CD14-positive monocyte (primary cell): ENCODE results near the gene CACNA1C. TPM values are rescaled to one million over a fixed set of nuclear protein-coding genes. Genes with fewer than 3 reads are reported as not detected.

Experiments
- DNase-seq, 3 donors: peaks; one replicate each; pipeline ENCODE4 v3.0.0-alpha.2; 2011 to 2022
- H2AFZ ChIP-seq: 2 replicates; pipeline ENCODE4 v1.6.0; 2012; ENCODE audit warnings: mild to moderate bottlenecking, low read depth, low read length, inconsistent platforms; ENCODE audit not compliant: insufficient read depth, poor library complexity, severe bottlenecking
- H3K27ac ChIP-seq, 2 donors: 1 replicate in 1 of 2; 2 replicates in 1 of 2; pipeline ENCODE4 v1.5.1; 2012 to 2013; ENCODE audit warnings: low read length in 2 of 2, control low read depth in 1 of 2, inconsistent platforms in 1 of 2, low read depth in 1 of 2, mild to moderate bottlenecking in 1 of 2
- H3K27me3 ChIP-seq, 2 donors: one replicate each; pipeline versions ENCODE4 v1.6.0 to v1.6.1; 2011 to 2013; ENCODE audit warnings: low read length in 2 of 2; ENCODE audit not compliant: control insufficient read depth in 2 of 2, insufficient read depth in 2 of 2
- H3K36me3 ChIP-seq, 2 donors: replicated peaks in 1 of 2; 1 replicate in 1 of 2; 2 replicates in 1 of 2; pipeline versions ENCODE4 v1.5.1 to v1.6.1; 2012 to 2013; ENCODE audit warnings: low read length in 2 of 2, control low read depth in 1 of 2, inconsistent platforms in 1 of 2, mild to moderate bottlenecking in 1 of 2; ENCODE audit not compliant: insufficient read depth in 2 of 2, control insufficient read depth in 1 of 2
- H3K4me1 ChIP-seq, 2 donors: 1 replicate in 1 of 2; 2 replicates in 1 of 2; pipeline versions ENCODE4 v1.5.1 to v1.6.1; 2012 to 2013; ENCODE audit warnings: low read length in 2 of 2, control low read depth in 1 of 2, inconsistent platforms in 1 of 2, mild to moderate bottlenecking in 1 of 2, moderate library complexity in 1 of 2; ENCODE audit not compliant: insufficient read depth in 2 of 2, control insufficient read depth in 1 of 2
- H3K4me2 ChIP-seq: replicated peaks from 2 replicates; pipeline ENCODE3; 2012; ENCODE audit warnings: low read length, moderate library complexity, mild to moderate bottlenecking; ENCODE audit not compliant: poor library complexity, severe bottlenecking; ENCODE audit errors: extremely low read depth
- H3K4me3 ChIP-seq, 3 experiments: fragments of 200-600 bp in 1 of 3; sonication (generic) in 1 of 3; replicated peaks in 1 of 3; 1 replicate in 2 of 3; 2 replicates in 1 of 3; pipeline ENCODE4 v1.5.1; 2011 to 2013; ENCODE audit warnings: low read length in 3 of 3, mild to moderate bottlenecking in 3 of 3, control low read depth in 2 of 3, low read depth in 2 of 3, inconsistent platforms in 1 of 3, moderate library complexity in 1 of 3
- H3K79me2 ChIP-seq: 2 replicates; pipeline ENCODE4 v1.6.0; 2012; ENCODE audit warnings: mild to moderate bottlenecking, control low read depth, inconsistent platforms, low read length, moderate library complexity; ENCODE audit not compliant: insufficient read depth
- H3K9ac ChIP-seq: 2 replicates; pipeline ENCODE4 v1.6.0; 2017; ENCODE audit warnings: low read length, mild to moderate bottlenecking; ENCODE audit not compliant: insufficient read depth, poor library complexity, severe bottlenecking
- H3K9me3 ChIP-seq, 2 donors: replicated peaks in 1 of 2; 1 replicate in 1 of 2; 2 replicates in 1 of 2; pipeline versions ENCODE4 v1.5.1 to v1.6.1; 2012 to 2013; ENCODE audit warnings: low read length in 2 of 2, control low read depth in 1 of 2; ENCODE audit not compliant: control insufficient read depth in 1 of 2, insufficient read depth in 1 of 2
- H4K20me1 ChIP-seq: 2 replicates; pipeline ENCODE4 v1.6.0; 2012; ENCODE audit warnings: mild to moderate bottlenecking, low read length, control low read depth, moderate library complexity; ENCODE audit not compliant: insufficient read depth
- H3K27ac Mint-ChIP-seq, 7 donors: one replicate each; pipeline ENCODE4 v1.8.0; 2020; ENCODE audit warnings: mild to moderate bottlenecking in 7 of 7, mixed read lengths in 7 of 7, moderate library complexity in 6 of 7, inconsistent platforms in 2 of 7
- H3K27me3 Mint-ChIP-seq, 3 donors: one replicate each; pipeline ENCODE4 v1.8.0; 2021 to 2022; ENCODE audit warnings: low read depth in 3 of 3, mild to moderate bottlenecking in 3 of 3, mixed read lengths in 3 of 3, moderate library complexity in 3 of 3, inconsistent platforms in 1 of 3
- H3K36me3 Mint-ChIP-seq, 2 donors: one replicate each; pipeline ENCODE4 v1.8.0; 2020; ENCODE audit warnings: mixed read lengths in 2 of 2, inconsistent platforms in 1 of 2, mild to moderate bottlenecking in 1 of 2
- H3K4me1 Mint-ChIP-seq: one replicate; pipeline ENCODE4 v1.8.0; 2020; ENCODE audit warnings: mild to moderate bottlenecking, mixed read lengths
- H3K4me3 Mint-ChIP-seq, 2 donors: one replicate each; pipeline ENCODE4 v1.8.0; 2020; ENCODE audit warnings: mild to moderate bottlenecking in 2 of 2, mixed read lengths in 2 of 2, moderate library complexity in 1 of 2
- H3K9me3 Mint-ChIP-seq, 7 donors: one replicate each; pipeline ENCODE4 v1.8.0; 2020 to 2022; ENCODE audit warnings: mixed read lengths in 7 of 7, mild to moderate bottlenecking in 6 of 7, moderate library complexity in 6 of 7, inconsistent platforms in 2 of 7
- WGBS: methylation state at CpG from one replicate; pipeline ENCODE4 v1.1.5; 2013; ENCODE audit warnings: missing lambda C conversion rate; ENCODE audit not compliant: insufficient coverage; 5-methylcytosine and 5-hydroxymethylcytosine counted together
- intact Hi-C, 2 donors: fragments of 100-400 bp; cut with micrococcal nuclease; formaldehyde crosslinking; loops; one replicate each; pipeline versions ENCODE4 v1.15.0 to v1.15.1; 2023
- polyA plus RNA-seq, 3 donors: library from polyadenylated mRNA; depleted of rRNA in 1 of 3; unstranded in 2 of 3; stranded (reverse) in 1 of 3; fragments of 300-500 nt in 2 of 3; fragments of >200 nt in 1 of 3; fragmentation: Illumina TruSeq in 2 of 3; gene quantifications; 1 replicate in 2 of 3; 2 replicates in 1 of 3; pipeline ENCODE4 v1.2.3, GENCODE V29; 2012 to 2021
- TF ChIP-seq, protein P1 (sequence below): fragments of 200-600 bp; IDR thresholded peaks from one replicate; pipeline ENCODE4 v1.8.0; 2022; ENCODE audit warnings: antibody characterized with exemption, mild to moderate bottlenecking

CACNA1C gene
- polyA plus RNA-seq, 3 donors: not detected

- H3K4me3 ChIP-seq: no peak overlapping the region
- no peak overlapping the region for H3K27ac Mint-ChIP-seq
- intact Hi-C loops: no loop called here
- H3K79me2 ChIP-seq: no peaks in the 10 kb centered on the region
- no peak overlapping the region for H3K4me3 Mint-ChIP-seq
- TF ChIP-seq, protein P1, sequence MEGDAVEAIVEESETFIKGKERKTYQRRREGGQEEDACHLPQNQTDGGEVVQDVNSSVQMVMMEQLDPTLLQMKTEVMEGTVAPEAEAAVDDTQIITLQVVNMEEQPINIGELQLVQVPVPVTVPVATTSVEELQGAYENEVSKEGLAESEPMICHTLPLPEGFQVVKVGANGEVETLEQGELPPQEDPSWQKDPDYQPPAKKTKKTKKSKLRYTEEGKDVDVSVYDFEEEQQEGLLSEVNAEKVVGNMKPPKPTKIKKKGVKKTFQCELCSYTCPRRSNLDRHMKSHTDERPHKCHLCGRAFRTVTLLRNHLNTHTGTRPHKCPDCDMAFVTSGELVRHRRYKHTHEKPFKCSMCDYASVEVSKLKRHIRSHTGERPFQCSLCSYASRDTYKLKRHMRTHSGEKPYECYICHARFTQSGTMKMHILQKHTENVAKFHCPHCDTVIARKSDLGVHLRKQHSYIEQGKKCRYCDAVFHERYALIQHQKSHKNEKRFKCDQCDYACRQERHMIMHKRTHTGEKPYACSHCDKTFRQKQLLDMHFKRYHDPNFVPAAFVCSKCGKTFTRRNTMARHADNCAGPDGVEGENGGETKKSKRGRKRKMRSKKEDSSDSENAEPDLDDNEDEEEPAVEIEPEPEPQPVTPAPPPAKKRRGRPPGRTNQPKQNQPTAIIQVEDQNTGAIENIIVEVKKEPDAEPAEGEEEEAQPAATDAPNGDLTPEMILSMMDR: no peak
- peaks cover 0 to 2% (median 0%) of the 10 kb centered on the region in 7 donors for H3K9me3 Mint-ChIP-seq
- H3K27me3 ChIP-seq: peaks cover 0 to 3% of the 10 kb centered on the region in 2 donors
- H3K4me1 Mint-ChIP-seq: peaks cover 7% of the 10 kb centered on the region
- no peaks in the 10 kb centered on the region for H3K36me3 ChIP-seq
- no peaks in the 10 kb centered on the region for H3K36me3 Mint-ChIP-seq
- 15% methylated on average over 7 of the region's 12 CpGs for WGBS
- H3K27me3 Mint-ChIP-seq: peaks cover 9 to 36% (median 25%) of the 10 kb centered on the region in 3 donors
- no peaks in the 10 kb centered on the region for H3K4me1 ChIP-seq
- no peak overlapping the region for H3K4me2 ChIP-seq
- H3K9ac ChIP-seq: no peak overlapping the region
- H2AFZ ChIP-seq: no peak overlapping the region
- peak in 1 of 3 donors; percentile 15 for DNase-seq
- no peaks in the 10 kb centered on the region for H3K9me3 ChIP-seq
- no peak overlapping the region for H3K27ac ChIP-seq
- H4K20me1 ChIP-seq: no peaks in the 10 kb centered on the region
Measured at GRCh38 chr12:2613326-2614073, 560.7 kb downstream of the CACNA1C start.

- Histone ChIP-seq H3K4me1 (no peaks in the 10 kb centered on the region), H3K36me3 (no peaks in the 10 kb centered on the region), H3K79me2 (no peaks in the 10 kb centered on the region), H3K4me2 (no peak overlapping the region), H3K9me3 (no peaks in the 10 kb centered on the region), H3K9ac (no peak overlapping the region), H4K20me1 (no peaks in the 10 kb centered on the region), H3K27ac (no peak overlapping the region), H2AFZ (no peak overlapping the region), H3K4me3 (no peak overlapping the region), H3K27me3 (peaks cover 0 to 3% of the 10 kb centered on the region in 2 donors)
- intact Hi-C loops: no loop called here
- peaks cover 9% of the 10 kb centered on the region for H3K4me1 Mint-ChIP-seq
- H3K36me3 Mint-ChIP-seq: no peaks in the 10 kb centered on the region
- DNase-seq: no peak
- no peak overlapping the region for H3K27ac Mint-ChIP-seq
- peaks cover 9 to 40% (median 20%) of the 10 kb centered on the region in 3 donors for H3K27me3 Mint-ChIP-seq
- no peak overlapping the region for H3K4me3 Mint-ChIP-seq
- H3K9me3 Mint-ChIP-seq: peaks cover 0 to 2% (median 0%) of the 10 kb centered on the region in 7 donors
- TF ChIP-seq, protein P1: no peak
Measured at GRCh38 chr12:2614341-2614740, 561.6 kb downstream of the CACNA1C start.
